ENCODE data around the gene LMBR1L. TPM values are rescaled to one million over a fixed set of nuclear protein-coding genes. Genes with fewer than 3 reads are reported as not detected.

Gene LMBR1L
- total and polyA plus RNA-seq, 2 of the 13 experiments (the other 11 are each of a cell fraction or from before 2014, with no cell fraction given): 12.2 to 65.9 TPM

GRCh38 chr12:49131051-49131893 lies 20.6 kb upstream of the LMBR1L start, which contains the start of gene TUBA1B (continued):
- TF ChIP-seq, protein P1, sequence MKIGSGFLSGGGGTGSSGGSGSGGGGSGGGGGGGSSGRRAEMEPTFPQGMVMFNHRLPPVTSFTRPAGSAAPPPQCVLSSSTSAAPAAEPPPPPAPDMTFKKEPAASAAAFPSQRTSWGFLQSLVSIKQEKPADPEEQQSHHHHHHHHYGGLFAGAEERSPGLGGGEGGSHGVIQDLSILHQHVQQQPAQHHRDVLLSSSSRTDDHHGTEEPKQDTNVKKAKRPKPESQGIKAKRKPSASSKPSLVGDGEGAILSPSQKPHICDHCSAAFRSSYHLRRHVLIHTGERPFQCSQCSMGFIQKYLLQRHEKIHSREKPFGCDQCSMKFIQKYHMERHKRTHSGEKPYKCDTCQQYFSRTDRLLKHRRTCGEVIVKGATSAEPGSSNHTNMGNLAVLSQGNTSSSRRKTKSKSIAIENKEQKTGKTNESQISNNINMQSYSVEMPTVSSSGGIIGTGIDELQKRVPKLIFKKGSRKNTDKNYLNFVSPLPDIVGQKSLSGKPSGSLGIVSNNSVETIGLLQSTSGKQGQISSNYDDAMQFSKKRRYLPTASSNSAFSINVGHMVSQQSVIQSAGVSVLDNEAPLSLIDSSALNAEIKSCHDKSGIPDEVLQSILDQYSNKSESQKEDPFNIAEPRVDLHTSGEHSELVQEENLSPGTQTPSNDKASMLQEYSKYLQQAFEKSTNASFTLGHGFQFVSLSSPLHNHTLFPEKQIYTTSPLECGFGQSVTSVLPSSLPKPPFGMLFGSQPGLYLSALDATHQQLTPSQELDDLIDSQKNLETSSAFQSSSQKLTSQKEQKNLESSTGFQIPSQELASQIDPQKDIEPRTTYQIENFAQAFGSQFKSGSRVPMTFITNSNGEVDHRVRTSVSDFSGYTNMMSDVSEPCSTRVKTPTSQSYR (CRISPR knock-in tag; IDR thresholded peaks at IDR 0.05; ENCODE audit: borderline replicate concordance): no peak
- no peak for TF ChIP-seq SP140L (CRISPR knock-in tag; IDR thresholded peaks at IDR 0.05; ENCODE audit: borderline replicate concordance)
- no peak for TF ChIP-seq BRD4 (CRISPR knock-in tag; IDR thresholded peaks at IDR 0.05)
- no peak for TF ChIP-seq USF2 (IDR thresholded peaks at IDR 0.05; ENCODE audit: low read depth, low read length)
- no peak for TF ChIP-seq USF2 (CRISPR knock-in tag; IDR thresholded peaks at IDR 0.05; ENCODE audit: borderline replicate concordance)
- no peak for TF ChIP-seq ZNF10 (CRISPR knock-in tag; IDR thresholded peaks at IDR 0.05; ENCODE audit: borderline replicate concordance, low read depth)
- peak in 1 of 2 experiments; percentile 28; a peak in 1 of 4 replicates for TF ChIP-seq KLF16 (CRISPR knock-in tag; IDR thresholded peaks at IDR 0.05)
- 0 out of 2 replicates have a peak, but pooled peaks have one; percentile 20 for TF ChIP-seq AFF4 (CRISPR knock-in tag; IDR thresholded peaks at IDR 0.05)
- TF ChIP-seq ZSCAN31 (CRISPR knock-in tag; IDR thresholded peaks at IDR 0.05; ENCODE audit: low read depth): peak; percentile 6; the same call in 1 of the 2 replicates
- TF ChIP-seq SRY (CRISPR knock-in tag; IDR thresholded peaks at IDR 0.05): peak; percentile 75; the same call in 1 of the 2 replicates
- TF ChIP-seq SMAD1 (CRISPR knock-in tag; IDR thresholded peaks at IDR 0.05; ENCODE audit: borderline replicate concordance, low read depth): no peak
- no peak for TF ChIP-seq NFYB (CRISPR knock-in tag; IDR thresholded peaks at IDR 0.05)
- TF ChIP-seq TRIM24 (CRISPR knock-in tag; IDR thresholded peaks at IDR 0.05): no peak
